ENCODE data around the gene TLNRD1.
"Not testable (repeated sequence)": the region's sequence is repeated elsewhere in the genome, so short reads cannot be mapped to it uniquely, and the experiment has no call there.

The TLNRD1 gene

GRCh38 chr15:81000624-81001151, at the start of gene TLNRD1:
Gene TLNRD1 (plus strand): TSS chr15:81000923. CDS start chr15:81002272, 1,349 bp downstream.
- peak; percentile 95 for DNase-seq (ENCODE audit: low spot score)

- no peak for DNase-seq (ENCODE audit: low spot score)
These were observed 48.8 kb upstream of the TLNRD1 start for GRCh38 chr15:80951941-80952340.

GRCh38 chr15:80953001-80953952, 47.4 kb upstream of the TLNRD1 start:
- no peak for DNase-seq (ENCODE audit: low spot score)

- no peak for DNase-seq (ENCODE audit: low spot score)
These were observed 46.6 kb upstream of the TLNRD1 start for GRCh38 chr15:80953953-80954778.

GRCh38 chr15:80955571-80956452, 44.9 kb upstream of the TLNRD1 start:
- DNase-seq (ENCODE audit: low spot score) = peak; percentile 69

GRCh38 chr15:80957556-80957955, 43.2 kb upstream of the TLNRD1 start:
- DNase-seq (ENCODE audit: low spot score) = no peak

GRCh38 chr15:80957976-80958375, 42.7 kb upstream of the TLNRD1 start:
- DNase-seq (ENCODE audit: low spot score) = no peak

GRCh38 chr15:80958818-80959495, 41.8 kb upstream of the TLNRD1 start:
- no peak for DNase-seq (ENCODE audit: low spot score)

GRCh38 chr15:80965454-80965853, 35.3 kb upstream of the TLNRD1 start:
- DNase-seq (ENCODE audit: low spot score) = not testable (repeated sequence)

- no peak for DNase-seq (ENCODE audit: low spot score)
These were observed 34.1 kb upstream of the TLNRD1 start for GRCh38 chr15:80966431-80967197.

- DNase-seq (ENCODE audit: low spot score) = no peak
These were observed 33.3 kb upstream of the TLNRD1 start for GRCh38 chr15:80967451-80967850.

- DNase-seq (ENCODE audit: low spot score) = no peak
These were observed 32.7 kb upstream of the TLNRD1 start for GRCh38 chr15:80967991-80968510.

- DNase-seq (ENCODE audit: low spot score) = no peak
These were observed 31.4 kb upstream of the TLNRD1 start for GRCh38 chr15:80969316-80969715.

- DNase-seq (ENCODE audit: low spot score) = peak; percentile 70
These were observed 30.6 kb upstream of the TLNRD1 start for GRCh38 chr15:80970018-80970657.

GRCh38 chr15:80970658-80971057, 30.1 kb upstream of the TLNRD1 start:
- no peak for DNase-seq (ENCODE audit: low spot score)

- DNase-seq (ENCODE audit: low spot score) = no peak
These were observed 29.6 kb upstream of the TLNRD1 start for GRCh38 chr15:80971143-80971542.

GRCh38 chr15:80972276-80972675, 28.4 kb upstream of the TLNRD1 start:
- no peak for DNase-seq (ENCODE audit: low spot score)

- DNase-seq (ENCODE audit: low spot score) = no peak
These were observed 25.8 kb upstream of the TLNRD1 start for GRCh38 chr15:80974914-80975313.

GRCh38 chr15:80976851-80977250, 23.9 kb upstream of the TLNRD1 start:
- no peak for DNase-seq (ENCODE audit: low spot score)
